Loucy (cell line): ENCODE results near the gene PKD2L1.

Source experiments
- CTCF ChIP-seq: fragments of 200-600 bp; sonication (generic); conservative IDR thresholded peaks from 2 replicates; pipeline ENCODE4 v1.5.1; 2014; ENCODE audit warnings: mild to moderate bottlenecking, antibody characterized with exemption, low read length
- EZH2phosphoT487 ChIP-seq: fragments of 200-600 bp; IDR thresholded peaks from 2 replicates; pipeline ENCODE4 v1.6.1; 2018; ENCODE audit warnings: antibody characterized with exemption, mild to moderate bottlenecking, moderate library complexity, borderline replicate concordance

- no peak for TF ChIP-seq CTCF
- TF ChIP-seq EZH2phosphoT487, result no peak
Observed at GRCh38 chr10:100265821-100266485, 64.1 kb downstream of the PKD2L1 start.
